Measurements from ENCODE around the gene MINDY4. TPM values are rescaled to one million over a fixed set of nuclear protein-coding genes. Genes with fewer than 3 reads are reported as not detected.

The MINDY4 gene
- total RNA-seq, 2 donors from 2014 or later = 8.1 to 31.9 TPM

DNA sequence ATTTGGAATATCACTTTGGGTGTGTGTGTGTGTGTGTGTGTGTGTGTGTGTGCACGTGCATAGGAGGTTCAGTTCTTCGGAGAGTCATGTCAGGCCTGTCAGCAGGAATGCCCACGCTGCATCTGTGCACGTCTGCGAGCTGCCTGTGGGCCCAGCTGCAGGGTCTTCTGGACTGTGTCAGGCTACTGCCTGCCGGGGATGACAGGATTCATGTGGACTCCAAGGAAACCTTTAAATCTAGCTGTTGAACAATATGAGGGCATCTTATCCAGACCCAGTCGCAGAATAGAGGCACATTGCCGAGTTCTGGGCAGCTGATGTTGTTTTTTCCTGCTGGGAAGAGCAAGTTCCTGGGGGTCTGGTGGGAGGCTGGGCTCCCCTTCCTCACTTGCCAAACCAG, 159.4 kb downstream of the MINDY4 start:
- intact Hi-C loops (cut with DNase I) = no loop called here
- no peak overlapping the region for H3K4me3 ChIP-seq
- DNase-seq (ENCODE audit: low spot score) = no peak
- H3K27ac ChIP-seq = no peak overlapping the region
- no peaks in the 10 kb centered on the region for H3K36me3 ChIP-seq
- TF ChIP-seq POLR2AphosphoS5 (IDR thresholded peaks at IDR 0.05) (no peak), POLR2A (IDR thresholded peaks at IDR 0.05) (no peak)
- TF ChIP-seq, protein P1, sequence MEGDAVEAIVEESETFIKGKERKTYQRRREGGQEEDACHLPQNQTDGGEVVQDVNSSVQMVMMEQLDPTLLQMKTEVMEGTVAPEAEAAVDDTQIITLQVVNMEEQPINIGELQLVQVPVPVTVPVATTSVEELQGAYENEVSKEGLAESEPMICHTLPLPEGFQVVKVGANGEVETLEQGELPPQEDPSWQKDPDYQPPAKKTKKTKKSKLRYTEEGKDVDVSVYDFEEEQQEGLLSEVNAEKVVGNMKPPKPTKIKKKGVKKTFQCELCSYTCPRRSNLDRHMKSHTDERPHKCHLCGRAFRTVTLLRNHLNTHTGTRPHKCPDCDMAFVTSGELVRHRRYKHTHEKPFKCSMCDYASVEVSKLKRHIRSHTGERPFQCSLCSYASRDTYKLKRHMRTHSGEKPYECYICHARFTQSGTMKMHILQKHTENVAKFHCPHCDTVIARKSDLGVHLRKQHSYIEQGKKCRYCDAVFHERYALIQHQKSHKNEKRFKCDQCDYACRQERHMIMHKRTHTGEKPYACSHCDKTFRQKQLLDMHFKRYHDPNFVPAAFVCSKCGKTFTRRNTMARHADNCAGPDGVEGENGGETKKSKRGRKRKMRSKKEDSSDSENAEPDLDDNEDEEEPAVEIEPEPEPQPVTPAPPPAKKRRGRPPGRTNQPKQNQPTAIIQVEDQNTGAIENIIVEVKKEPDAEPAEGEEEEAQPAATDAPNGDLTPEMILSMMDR (IDR thresholded peaks at IDR 0.05) = no peak
- 81% methylated on average over 8 of the region's 8 CpGs for WGBS
- no peaks in the 10 kb centered on the region for H3K27me3 ChIP-seq (replicated peaks; ENCODE audit: insufficient read depth)
- no peaks in the 10 kb centered on the region for H3K9me3 ChIP-seq
- no peaks in the 10 kb centered on the region for H3K4me1 ChIP-seq (replicated peaks)

- Histone ChIP-seq H3K4me1 (replicated peaks) (no peaks in the 10 kb centered on the region), H3K27ac (no peak overlapping the region), H3K36me3 (no peaks in the 10 kb centered on the region), H3K9me3 (no peaks in the 10 kb centered on the region), H3K4me3 (no peak overlapping the region), H3K27me3 (replicated peaks; ENCODE audit: insufficient read depth) (no peaks in the 10 kb centered on the region)
- WGBS = 91% methylated on average over 24 of the region's 24 CpGs
- TF ChIP-seq POLR2A (IDR thresholded peaks at IDR 0.05) (no peak), POLR2AphosphoS5 (IDR thresholded peaks at IDR 0.05) (no peak)
- TF ChIP-seq, protein P1 (IDR thresholded peaks at IDR 0.05) = no peak
- no peak for DNase-seq (ENCODE audit: low spot score)
- intact Hi-C loops (cut with DNase I) = no loop called here
Observed at GRCh38 chr7:30931161-30931928, 160.1 kb downstream of the MINDY4 start.

DNA sequence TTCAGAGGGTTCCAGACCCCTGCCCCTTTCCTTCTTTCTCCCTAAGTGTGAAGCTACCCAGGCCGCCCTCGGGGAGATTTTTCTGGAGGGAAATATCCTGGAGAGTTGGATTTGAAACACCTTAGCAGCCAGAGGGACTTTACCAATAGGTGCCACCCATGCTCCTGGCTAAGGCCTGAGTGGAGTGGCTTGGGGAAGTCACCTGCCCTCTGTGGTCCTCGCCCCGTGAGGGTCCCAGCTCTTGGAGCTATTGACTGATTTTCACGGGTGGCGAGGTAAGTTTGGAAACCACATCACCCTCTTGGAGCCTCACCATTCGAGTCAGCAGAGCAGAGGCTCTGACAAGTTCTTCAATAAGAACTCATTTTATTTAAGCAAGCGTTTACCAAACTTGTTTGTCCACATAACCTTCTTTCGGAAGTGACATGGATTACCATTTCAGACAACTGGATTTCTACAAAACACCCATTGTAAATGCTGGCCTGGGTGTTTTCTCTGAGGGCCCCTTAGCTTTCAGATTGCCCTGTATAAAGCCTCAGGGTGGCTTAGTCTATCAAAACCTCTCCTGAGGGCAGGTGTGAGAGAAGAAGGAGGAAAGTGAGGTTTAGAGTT, 160.8 kb downstream of the MINDY4 start:
- no peaks in the 10 kb centered on the region for H3K36me3 ChIP-seq
- H3K27me3 ChIP-seq (replicated peaks; ENCODE audit: insufficient read depth) = no peaks in the 10 kb centered on the region
- H3K4me3 ChIP-seq = no peak overlapping the region
- H3K9me3 ChIP-seq = no peaks in the 10 kb centered on the region
- TF ChIP-seq, protein P1 (IDR thresholded peaks at IDR 0.05) = no peak
- TF ChIP-seq POLR2AphosphoS5 (IDR thresholded peaks at IDR 0.05) = no peak
- no peak for TF ChIP-seq POLR2A (IDR thresholded peaks at IDR 0.05)
- intact Hi-C loops (cut with DNase I) = no loop called here
- WGBS = 78% methylated on average over 9 of the region's 9 CpGs
- no peak overlapping the region for H3K27ac ChIP-seq
- no peak for DNase-seq (ENCODE audit: low spot score)
- H3K4me1 ChIP-seq (replicated peaks) = no peaks in the 10 kb centered on the region

DNA sequence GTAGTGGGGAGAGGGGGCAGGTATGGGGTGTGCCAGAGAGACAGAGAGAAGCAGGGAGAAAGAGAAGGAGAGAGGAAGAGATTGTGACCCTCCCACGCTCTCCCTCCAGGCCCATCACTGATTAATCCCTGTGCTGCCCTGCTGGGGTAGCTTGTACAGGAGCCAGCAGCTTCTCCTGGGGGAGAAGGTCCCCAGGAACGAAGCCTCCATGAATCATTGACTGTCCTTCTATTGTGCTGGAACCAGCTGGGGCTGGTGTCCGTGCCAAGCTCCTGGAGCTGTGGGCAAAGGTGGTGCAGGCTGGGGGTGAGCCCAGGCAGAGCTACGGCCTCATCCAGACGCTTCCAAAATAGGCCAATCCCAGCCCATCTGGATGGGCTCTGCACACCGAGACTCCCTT, 161.3 kb downstream of the MINDY4 start:
- intact Hi-C loops (cut with DNase I) = no loop called here
- no peaks in the 10 kb centered on the region for H3K27me3 ChIP-seq (replicated peaks; ENCODE audit: insufficient read depth)
- H3K9me3 ChIP-seq = no peaks in the 10 kb centered on the region
- DNase-seq (ENCODE audit: low spot score) = no peak
- no peak overlapping the region for H3K4me3 ChIP-seq
- H3K27ac ChIP-seq = no peak overlapping the region
- TF ChIP-seq POLR2A (IDR thresholded peaks at IDR 0.05) (no peak), POLR2AphosphoS5 (IDR thresholded peaks at IDR 0.05) (no peak)
- TF ChIP-seq, protein P1 (IDR thresholded peaks at IDR 0.05) = no peak
- no peaks in the 10 kb centered on the region for H3K36me3 ChIP-seq
- H3K4me1 ChIP-seq (replicated peaks) = no peaks in the 10 kb centered on the region
- 66% methylated on average over 6 of the region's 6 CpGs for WGBS
